Suprapubic skin (tissue), 4 donors: ENCODE results near the gene ARL10. TPM values are rescaled to one million over a fixed set of nuclear protein-coding genes. Genes with fewer than 3 reads are reported as not detected.

Experiments
- DNase-seq, 2 donors: peaks; one replicate each; pipeline ENCODE4 v3.0.0-alpha.2; 2019; ENCODE audit warnings: low spot score in 2 of 2
- H3K27ac ChIP-seq: fragments of 200-600 bp; sonication (generic); one replicate; pipeline ENCODE4 v1.5.1; 2019
- H3K27me3 ChIP-seq: fragments of 200-600 bp; sonication (generic); one replicate; pipeline ENCODE4 v1.5.1; 2019
- H3K36me3 ChIP-seq: fragments of 200-600 bp; sonication (generic); one replicate; pipeline ENCODE4 v1.5.1; 2019
- H3K4me1 ChIP-seq: fragments of 200-600 bp; sonication (generic); one replicate; pipeline ENCODE4 v1.5.1; 2019
- H3K4me3 ChIP-seq: fragments of 200-600 bp; sonication (generic); one replicate; pipeline ENCODE4 v1.5.1; 2019; ENCODE audit warnings: mild to moderate bottlenecking
- H3K9me3 ChIP-seq: fragments of 200-600 bp; sonication (generic); one replicate; pipeline ENCODE4 v1.5.1; 2019
- EP300 ChIP-seq: sonication (generic); formaldehyde crosslinking; IDR thresholded peaks from one replicate; pipeline ENCODE4 v1.6.1; 2017; ENCODE audit warnings: antibody characterized with exemption
- POLR2A ChIP-seq, 2 donors: fragments of 450-650 bp; IDR thresholded peaks; one replicate each; pipeline ENCODE4 v1.6.1; 2017; ENCODE audit warnings: antibody characterized with exemption in 2 of 2, mild to moderate bottlenecking in 2 of 2, moderate library complexity in 2 of 2
- POLR2AphosphoS5 ChIP-seq, 3 donors: sonication (generic); formaldehyde crosslinking; IDR thresholded peaks; one replicate each; pipeline ENCODE4 v1.6.1; 2017; ENCODE audit warnings: antibody characterized with exemption in 3 of 3
- WGBS: methylation state at CpG from one replicate; pipeline ENCODE4 v1.1.5; 2018; 5-methylcytosine and 5-hydroxymethylcytosine counted together
- total RNA-seq, 4 donors: library from RNA; depleted of rRNA; stranded (reverse); fragments of >200 nt; gene quantifications; one replicate each; pipeline ENCODE4 v1.1.0, GENCODE V29; 2016
- TF ChIP-seq, protein P1 (sequence below), 2 donors: fragments of 200-600 bp in 1 of 2; fragments of 450-650 bp in 1 of 2; sonication (generic) in 1 of 2; IDR thresholded peaks; one replicate each; pipeline ENCODE4 v1.5.1; 2016 to 2019; ENCODE audit warnings: antibody characterized with exemption in 2 of 2, mild to moderate bottlenecking in 1 of 2, moderate library complexity in 1 of 2

The ARL10 gene, protein sequence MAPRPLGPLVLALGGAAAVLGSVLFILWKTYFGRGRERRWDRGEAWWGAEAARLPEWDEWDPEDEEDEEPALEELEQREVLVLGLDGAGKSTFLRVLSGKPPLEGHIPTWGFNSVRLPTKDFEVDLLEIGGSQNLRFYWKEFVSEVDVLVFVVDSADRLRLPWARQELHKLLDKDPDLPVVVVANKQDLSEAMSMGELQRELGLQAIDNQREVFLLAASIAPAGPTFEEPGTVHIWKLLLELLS
- total RNA-seq = 10 to 100 TPM in 3 of 4 donors, 1 to 10 TPM in 1; 7.1 to 36.4 (median 21.2) TPM

DNA sequence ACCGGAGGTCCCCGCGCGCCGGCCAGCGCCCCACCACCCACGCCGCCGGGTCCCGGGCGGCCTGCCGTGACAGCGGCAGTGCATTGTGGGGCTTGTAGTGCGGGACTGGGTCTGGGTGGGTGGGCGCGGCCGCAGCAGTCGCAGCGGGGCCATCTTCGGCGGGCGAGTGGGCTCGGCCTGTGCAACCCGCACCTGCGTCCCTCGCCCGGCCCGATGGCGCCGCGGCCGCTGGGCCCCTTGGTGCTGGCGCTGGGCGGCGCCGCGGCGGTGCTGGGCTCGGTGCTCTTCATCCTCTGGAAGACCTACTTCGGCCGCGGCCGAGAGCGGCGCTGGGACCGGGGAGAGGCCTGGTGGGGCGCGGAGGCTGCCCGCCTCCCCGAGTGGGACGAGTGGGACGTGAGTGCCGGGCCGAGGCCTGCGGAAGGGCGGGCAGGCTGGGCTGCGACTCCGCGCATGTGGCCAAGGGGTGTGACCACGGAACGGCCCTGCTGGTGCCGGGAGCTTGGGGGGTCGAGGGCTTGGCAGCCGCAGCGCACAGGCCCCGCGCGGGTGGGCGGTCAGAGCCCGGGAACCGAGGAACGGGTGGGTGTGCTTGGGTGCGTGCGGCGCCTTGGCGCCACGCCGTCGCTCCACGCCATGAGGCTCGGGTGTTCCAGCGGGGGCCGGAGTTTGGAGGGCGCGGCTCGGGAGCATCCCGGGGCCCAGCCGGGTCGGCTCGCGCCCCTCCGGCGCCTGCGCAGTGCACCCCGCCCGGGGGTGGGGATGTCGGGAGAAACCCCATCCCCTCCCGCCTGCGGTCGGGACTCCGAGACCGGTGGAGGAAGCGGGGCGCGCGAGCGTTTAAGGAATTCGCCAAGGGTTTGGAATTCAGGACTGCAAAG, at the start of gene ARL10:
Gene ARL10, plus strand, starts transcription at position 137 of the 881 bp plus-strand sequence. Its CDS starts 77 bp downstream, at position 214.
- TF ChIP-seq POLR2AphosphoS5 (IDR thresholded peaks at IDR 0.05) (no peak), POLR2A (IDR thresholded peaks at IDR 0.05) (no peak), EP300 (no peak)
- TF ChIP-seq, protein P1, sequence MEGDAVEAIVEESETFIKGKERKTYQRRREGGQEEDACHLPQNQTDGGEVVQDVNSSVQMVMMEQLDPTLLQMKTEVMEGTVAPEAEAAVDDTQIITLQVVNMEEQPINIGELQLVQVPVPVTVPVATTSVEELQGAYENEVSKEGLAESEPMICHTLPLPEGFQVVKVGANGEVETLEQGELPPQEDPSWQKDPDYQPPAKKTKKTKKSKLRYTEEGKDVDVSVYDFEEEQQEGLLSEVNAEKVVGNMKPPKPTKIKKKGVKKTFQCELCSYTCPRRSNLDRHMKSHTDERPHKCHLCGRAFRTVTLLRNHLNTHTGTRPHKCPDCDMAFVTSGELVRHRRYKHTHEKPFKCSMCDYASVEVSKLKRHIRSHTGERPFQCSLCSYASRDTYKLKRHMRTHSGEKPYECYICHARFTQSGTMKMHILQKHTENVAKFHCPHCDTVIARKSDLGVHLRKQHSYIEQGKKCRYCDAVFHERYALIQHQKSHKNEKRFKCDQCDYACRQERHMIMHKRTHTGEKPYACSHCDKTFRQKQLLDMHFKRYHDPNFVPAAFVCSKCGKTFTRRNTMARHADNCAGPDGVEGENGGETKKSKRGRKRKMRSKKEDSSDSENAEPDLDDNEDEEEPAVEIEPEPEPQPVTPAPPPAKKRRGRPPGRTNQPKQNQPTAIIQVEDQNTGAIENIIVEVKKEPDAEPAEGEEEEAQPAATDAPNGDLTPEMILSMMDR (IDR thresholded peaks at IDR 0.05) = no peak
- Histone ChIP-seq H3K27ac (peak within 1 kb of the TSS; percentile 18), H3K4me3 (peak within 1 kb of the TSS; percentile 69), H3K27me3 (no peaks in the 10 kb centered on the region), H3K4me1 (peaks cover 25% of the 10 kb centered on the region), H3K36me3 (peaks cover 23% of the 10 kb centered on the region), H3K9me3 (no peaks in the 10 kb centered on the region)
- no peak for DNase-seq
- 0% methylated on average over 18 of the region's 108 CpGs for WGBS

DNA sequence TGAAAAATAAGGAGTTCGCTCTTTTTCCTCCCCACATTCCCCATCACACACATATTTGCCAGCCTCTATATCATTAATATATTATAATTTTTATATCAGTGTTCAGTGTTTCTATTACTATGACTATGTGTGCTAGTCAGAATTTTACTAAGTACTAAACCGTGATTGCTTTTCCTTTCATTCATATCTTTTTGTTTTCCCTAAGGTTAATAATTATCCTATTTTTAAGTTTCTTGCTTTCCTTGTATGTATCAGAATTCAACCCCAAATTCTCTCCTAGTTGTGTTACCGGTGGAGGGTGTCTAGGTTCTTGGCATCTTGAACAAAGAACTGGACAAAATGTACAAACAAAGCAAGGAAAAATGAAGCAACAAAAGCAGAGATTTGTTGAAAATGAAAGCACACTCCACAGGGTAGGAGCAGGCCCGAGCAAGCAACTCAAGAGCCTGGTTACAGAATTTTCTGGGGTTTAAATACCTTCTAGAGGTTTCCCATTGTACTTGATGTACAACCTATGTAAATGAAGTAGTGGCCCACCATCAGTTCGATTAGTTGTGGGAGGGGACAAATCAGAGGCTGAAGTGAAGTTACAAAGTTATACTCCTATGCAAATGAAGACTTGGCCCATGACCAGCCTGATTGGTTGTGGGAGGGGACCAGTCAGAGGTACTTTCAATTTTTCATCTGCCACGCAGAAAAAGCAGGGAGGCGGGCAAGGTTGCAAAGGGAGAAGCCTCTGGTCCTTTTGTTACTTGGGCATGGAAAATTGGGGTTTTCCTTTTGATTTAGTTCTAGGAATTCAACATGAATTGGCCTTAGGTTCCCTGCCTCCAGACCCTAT, 47.5 kb upstream of the ARL10 start:
- H3K9me3 ChIP-seq = no peaks in the 10 kb centered on the region
- 75% methylated on average over 7 of the region's 7 CpGs for WGBS
- H3K4me1 ChIP-seq = no peaks in the 10 kb centered on the region
- TF ChIP-seq EP300 (no peak), POLR2AphosphoS5 (IDR thresholded peaks at IDR 0.05) (no peak), POLR2A (IDR thresholded peaks at IDR 0.05) (no peak)
- TF ChIP-seq, protein P1 (IDR thresholded peaks at IDR 0.05) = no peak
- DNase-seq = no peak
- no peaks in the 10 kb centered on the region for H3K27me3 ChIP-seq
- H3K27ac ChIP-seq = no peak overlapping the region
- H3K4me3 ChIP-seq = no peak overlapping the region
- H3K36me3 ChIP-seq = peaks cover 30% of the 10 kb centered on the region

DNA sequence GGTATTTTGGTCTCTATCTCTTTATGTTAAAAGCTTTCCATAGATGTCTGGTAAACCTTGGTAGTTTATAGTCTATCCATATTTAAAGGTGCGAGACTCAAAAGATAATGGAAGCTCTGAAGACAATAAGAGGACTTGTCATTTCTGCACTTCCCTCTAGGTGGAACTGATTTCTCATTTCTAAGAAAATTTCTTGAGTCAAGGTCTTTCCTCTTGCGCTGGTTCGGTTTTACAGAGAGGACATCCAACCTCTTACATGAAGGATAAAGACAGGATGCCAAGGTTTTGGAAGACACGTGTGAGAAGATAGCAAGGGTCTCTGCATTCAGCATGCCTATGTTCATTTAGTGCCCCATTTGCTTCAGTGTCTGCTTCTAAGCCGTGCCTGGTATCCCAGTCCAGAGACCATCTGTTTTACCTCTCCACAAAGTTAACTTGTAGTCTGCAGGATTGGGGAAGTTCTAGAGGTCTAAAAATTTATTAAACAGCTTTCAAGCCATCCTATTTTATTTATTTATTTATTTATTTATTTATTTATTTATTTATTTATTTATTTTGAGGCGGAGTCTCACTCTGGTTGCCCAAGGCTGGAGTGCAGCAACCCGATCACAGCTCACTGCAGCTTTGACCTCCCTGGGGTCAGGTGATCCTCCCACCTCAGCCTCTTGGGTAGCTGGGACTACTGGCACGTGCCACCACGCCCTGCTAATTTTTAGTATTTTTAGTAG, 45.3 kb upstream of the ARL10 start:
- no peaks in the 10 kb centered on the region for H3K27me3 ChIP-seq
- DNase-seq = no peak
- H3K9me3 ChIP-seq = no peaks in the 10 kb centered on the region
- TF ChIP-seq POLR2AphosphoS5 (IDR thresholded peaks at IDR 0.05) = no peak
- TF ChIP-seq, protein P1 (IDR thresholded peaks at IDR 0.05) = no peak
- TF ChIP-seq EP300 = no peak
- no peak for TF ChIP-seq POLR2A (IDR thresholded peaks at IDR 0.05)
- peaks cover 33% of the 10 kb centered on the region for H3K36me3 ChIP-seq
- H3K4me3 ChIP-seq = no peak overlapping the region
- 81% methylated on average over 9 of the region's 9 CpGs for WGBS
- H3K4me1 ChIP-seq = no peaks in the 10 kb centered on the region
- H3K27ac ChIP-seq = no peak overlapping the region

DNA sequence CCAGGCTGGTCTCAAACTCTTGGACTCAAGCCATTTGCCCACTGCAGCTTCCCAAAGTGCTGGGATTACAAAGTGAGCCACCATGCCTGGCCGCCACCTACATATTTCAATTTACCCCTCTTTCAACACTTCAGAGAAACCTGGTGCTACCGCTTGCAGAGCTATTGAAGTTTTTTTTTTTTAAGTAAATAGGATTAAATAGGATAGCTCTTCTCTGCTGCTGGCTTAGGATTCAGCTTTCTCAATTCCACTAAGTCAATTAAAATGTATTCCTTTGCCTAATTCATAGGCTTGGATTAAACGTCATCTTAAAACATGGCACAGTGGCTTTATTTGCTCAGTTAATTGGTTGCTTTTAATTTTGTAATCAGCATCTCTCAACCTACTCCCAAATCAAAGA, 44.7 kb upstream of the ARL10 start:
- DNase-seq = no peak
- Histone ChIP-seq H3K4me3 (no peak overlapping the region), H3K27me3 (no peaks in the 10 kb centered on the region), H3K27ac (no peak overlapping the region), H3K36me3 (peaks cover 31% of the 10 kb centered on the region), H3K4me1 (no peaks in the 10 kb centered on the region), H3K9me3 (no peaks in the 10 kb centered on the region)
- no peak for TF ChIP-seq POLR2A (IDR thresholded peaks at IDR 0.05)
- TF ChIP-seq, protein P1 (IDR thresholded peaks at IDR 0.05) = no peak
- TF ChIP-seq POLR2AphosphoS5 (IDR thresholded peaks at IDR 0.05) = no peak
- no peak for TF ChIP-seq EP300
- 95% methylated on average over 3 of the region's 3 CpGs for WGBS
